GM12873 (cell line): ENCODE data around the gene JUNB.

Source experiments
- TF ChIP-seq, protein P1 (sequence below): IDR thresholded peaks from 2 replicates; pipeline ENCODE4 v1.5.1; 2012; ENCODE audit warnings: low read depth, mild to moderate bottlenecking, moderate library complexity, low read length, control low read depth; ENCODE audit not compliant: insufficient read depth; ENCODE audit errors: missing control alignments

Gene JUNB

DNA sequence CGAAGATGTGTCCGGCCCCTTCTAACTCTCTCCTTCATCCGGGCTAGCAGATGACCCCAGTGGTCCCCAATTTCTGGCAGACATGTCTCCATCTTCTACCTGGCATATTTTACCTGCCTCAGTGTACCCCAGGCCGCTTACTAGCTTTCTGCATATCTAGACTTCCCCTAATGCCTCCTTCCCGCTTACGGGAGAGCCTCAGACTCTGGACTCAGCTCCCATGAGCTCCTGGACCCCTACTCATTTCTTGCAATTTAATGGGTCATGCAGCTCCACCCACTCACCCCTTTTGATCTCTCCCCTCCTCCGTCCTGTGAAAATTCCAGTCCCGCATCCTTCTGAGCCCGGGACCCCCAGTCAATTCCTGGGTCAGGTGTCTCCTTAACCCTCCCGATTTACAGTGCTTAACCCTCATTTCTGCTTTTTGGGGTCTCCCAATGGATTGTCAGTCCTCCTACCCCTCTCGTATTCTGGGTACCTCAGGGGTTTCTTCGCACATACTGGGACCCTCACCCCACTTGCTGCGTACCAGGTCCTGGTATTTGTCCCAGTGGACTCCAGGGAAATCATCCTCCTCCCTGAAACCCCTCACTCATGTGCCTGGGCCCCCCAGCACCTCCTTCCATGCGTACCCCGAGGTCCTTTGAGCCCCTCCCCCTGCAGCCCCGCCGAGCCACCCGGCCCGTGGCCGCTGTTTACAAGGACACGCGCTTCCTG is 500 bp upstream of the JUNB start:
- TF ChIP-seq, protein P1, sequence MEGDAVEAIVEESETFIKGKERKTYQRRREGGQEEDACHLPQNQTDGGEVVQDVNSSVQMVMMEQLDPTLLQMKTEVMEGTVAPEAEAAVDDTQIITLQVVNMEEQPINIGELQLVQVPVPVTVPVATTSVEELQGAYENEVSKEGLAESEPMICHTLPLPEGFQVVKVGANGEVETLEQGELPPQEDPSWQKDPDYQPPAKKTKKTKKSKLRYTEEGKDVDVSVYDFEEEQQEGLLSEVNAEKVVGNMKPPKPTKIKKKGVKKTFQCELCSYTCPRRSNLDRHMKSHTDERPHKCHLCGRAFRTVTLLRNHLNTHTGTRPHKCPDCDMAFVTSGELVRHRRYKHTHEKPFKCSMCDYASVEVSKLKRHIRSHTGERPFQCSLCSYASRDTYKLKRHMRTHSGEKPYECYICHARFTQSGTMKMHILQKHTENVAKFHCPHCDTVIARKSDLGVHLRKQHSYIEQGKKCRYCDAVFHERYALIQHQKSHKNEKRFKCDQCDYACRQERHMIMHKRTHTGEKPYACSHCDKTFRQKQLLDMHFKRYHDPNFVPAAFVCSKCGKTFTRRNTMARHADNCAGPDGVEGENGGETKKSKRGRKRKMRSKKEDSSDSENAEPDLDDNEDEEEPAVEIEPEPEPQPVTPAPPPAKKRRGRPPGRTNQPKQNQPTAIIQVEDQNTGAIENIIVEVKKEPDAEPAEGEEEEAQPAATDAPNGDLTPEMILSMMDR, result no peak

DNA sequence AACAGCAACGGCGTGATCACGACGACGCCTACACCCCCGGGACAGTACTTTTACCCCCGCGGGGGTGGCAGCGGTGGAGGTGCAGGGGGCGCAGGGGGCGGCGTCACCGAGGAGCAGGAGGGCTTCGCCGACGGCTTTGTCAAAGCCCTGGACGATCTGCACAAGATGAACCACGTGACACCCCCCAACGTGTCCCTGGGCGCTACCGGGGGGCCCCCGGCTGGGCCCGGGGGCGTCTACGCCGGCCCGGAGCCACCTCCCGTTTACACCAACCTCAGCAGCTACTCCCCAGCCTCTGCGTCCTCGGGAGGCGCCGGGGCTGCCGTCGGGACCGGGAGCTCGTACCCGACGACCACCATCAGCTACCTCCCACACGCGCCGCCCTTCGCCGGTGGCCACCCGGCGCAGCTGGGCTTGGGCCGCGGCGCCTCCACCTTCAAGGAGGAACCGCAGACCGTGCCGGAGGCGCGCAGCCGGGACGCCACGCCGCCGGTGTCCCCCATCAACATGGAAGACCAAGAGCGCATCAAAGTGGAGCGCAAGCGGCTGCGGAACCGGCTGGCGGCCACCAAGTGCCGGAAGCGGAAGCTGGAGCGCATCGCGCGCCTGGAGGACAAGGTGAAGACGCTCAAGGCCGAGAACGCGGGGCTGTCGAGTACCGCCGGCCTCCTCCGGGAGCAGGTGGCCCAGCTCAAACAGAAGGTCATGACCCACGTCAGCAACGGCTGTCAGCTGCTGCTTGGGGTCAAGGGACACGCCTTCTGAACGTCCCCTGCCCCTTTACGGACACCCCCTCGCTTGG is 966 bp downstream of the JUNB start:
- TF ChIP-seq, protein P1, result no peak

DNA sequence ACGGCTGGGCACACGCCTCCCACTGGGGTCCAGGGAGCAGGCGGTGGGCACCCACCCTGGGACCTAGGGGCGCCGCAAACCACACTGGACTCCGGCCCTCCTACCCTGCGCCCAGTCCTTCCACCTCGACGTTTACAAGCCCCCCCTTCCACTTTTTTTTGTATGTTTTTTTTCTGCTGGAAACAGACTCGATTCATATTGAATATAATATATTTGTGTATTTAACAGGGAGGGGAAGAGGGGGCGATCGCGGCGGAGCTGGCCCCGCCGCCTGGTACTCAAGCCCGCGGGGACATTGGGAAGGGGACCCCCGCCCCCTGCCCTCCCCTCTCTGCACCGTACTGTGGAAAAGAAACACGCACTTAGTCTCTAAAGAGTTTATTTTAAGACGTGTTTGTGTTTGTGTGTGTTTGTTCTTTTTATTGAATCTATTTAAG is 1.6 kb downstream of the JUNB start:
- TF ChIP-seq, protein P1, result no peak

DNA sequence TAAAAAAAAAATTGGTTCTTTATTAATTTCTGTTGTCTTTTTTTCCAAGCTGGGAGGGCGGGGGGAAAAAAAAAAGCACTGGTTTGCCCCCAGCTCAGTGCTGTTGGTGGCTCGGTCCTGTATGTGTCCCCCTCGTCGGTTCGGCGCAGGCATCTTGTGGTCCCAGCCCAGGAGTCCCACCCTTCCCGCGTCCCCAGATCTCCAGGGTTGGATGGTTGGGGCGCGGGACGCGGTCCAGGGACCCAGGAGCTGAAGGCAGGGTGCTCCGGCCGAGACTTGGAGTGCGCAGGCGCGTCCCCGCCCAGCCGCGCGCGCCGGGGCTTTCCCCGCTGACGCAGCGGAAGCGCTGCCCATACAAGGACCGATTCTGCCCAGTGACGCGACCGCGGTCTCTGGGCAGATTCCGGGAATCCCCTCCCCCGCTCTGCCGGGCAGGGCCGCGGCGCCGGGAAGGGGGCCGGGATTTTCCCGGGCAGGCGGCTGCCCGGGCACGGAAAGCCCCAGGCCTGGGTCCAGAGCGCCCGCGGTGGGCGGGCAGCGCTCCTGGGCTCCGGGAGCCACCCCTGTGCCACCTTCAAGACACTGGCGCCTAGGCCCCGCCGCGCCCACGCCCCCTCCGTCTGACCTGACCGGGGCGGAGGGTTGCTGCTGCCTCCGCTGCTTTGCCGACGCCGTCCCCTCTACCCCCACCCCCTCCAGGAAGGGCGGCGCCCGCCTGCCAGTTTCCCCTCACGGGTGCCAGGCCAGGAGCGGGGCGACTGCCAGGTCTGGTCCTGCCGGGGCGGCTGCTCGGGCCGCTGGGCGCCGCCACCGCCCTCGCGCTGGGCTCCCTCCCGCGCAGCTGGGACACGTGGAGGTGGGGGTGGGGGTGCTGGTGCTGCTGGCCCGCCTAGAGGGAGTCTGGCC is 2.3 kb downstream of the JUNB start:
- TF ChIP-seq, protein P1, result no peak

DNA sequence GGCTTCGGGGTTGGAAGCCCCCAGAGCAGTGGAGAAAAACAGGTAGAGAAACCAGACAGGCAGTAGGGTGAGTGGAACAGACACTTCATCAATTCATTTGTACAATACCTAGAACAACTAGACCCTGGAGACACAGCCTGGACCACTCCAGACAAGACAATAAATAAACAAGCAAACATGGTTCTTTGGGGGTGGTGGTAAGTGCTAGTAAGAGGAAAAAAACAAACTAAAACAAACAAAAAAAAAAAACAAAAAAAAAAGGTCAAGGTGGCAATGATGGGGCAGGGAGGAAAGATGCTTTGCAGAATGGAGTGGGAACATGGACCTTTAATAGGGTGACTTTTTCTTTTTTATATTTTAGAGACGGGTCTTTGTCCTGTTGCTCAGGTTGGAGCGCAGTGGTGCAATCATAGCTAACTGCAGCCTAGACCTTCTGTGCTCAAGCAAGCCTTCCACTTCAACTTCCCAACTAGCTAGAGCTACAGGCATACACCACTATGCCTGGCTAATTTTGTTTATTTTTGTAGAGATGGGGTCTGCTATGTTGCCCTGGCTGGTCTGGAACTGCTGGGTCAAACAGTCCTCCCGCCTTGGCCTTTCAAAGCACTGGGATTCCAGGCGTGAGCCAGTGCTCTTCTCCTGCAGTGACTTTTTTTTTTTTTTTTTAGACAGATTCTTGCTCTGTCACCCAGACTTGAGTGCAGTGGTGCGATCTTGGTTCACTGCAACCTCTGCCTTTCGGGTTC is 3.1 kb downstream of the JUNB start:
- TF ChIP-seq, protein P1, result no peak

DNA sequence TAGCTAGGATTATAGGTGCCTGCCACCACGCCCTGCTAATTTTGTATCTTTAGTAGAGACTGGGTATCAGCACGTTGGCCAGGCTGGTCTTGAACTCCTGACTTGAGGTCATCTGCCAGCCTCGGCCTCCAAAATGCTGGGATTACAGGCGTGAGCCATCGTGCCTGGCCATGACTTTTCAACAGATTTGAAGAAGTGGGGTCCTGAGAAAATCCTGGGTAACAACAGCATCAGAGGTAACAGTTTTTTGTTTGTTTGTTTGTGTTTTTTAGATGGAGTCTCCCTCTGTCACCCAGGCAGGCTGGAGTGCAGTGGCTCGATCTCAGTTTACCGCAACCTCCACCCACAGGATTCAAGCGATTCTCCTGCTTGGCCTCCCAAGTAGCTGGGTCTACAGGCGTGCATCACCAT is 3.7 kb downstream of the JUNB start:
- TF ChIP-seq, protein P1, result no peak
